Inflammatory macrophage treated with lipopolysaccharide for 4 hours (primary cell): Measurements from ENCODE around the gene TIMP3.

Experiments used
- DNase-seq: peaks from one replicate; pipeline ENCODE4 v3.0.0-alpha.2; 2020

TIMP3 gene

DNA sequence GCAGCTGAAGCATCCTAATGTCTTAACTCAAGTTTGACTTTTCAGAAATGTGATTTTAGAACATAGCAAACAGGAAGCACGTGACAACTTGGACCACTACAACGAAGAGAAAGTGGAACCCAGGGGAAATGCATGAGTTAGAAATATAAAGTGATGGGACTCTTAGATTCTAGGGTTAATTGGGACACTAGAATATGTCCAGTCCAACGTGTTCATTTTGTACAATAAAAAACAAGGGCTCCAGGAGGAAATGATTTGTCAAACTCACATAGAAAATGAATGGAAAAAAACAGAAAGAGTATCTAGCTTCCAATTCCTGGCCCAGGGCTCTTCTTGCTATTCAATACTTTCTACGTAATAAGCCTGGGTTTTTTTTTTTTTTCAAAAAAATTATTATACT lies 30.7 kb downstream of the TIMP3 start:
- DNase-seq = no peak

DNA sequence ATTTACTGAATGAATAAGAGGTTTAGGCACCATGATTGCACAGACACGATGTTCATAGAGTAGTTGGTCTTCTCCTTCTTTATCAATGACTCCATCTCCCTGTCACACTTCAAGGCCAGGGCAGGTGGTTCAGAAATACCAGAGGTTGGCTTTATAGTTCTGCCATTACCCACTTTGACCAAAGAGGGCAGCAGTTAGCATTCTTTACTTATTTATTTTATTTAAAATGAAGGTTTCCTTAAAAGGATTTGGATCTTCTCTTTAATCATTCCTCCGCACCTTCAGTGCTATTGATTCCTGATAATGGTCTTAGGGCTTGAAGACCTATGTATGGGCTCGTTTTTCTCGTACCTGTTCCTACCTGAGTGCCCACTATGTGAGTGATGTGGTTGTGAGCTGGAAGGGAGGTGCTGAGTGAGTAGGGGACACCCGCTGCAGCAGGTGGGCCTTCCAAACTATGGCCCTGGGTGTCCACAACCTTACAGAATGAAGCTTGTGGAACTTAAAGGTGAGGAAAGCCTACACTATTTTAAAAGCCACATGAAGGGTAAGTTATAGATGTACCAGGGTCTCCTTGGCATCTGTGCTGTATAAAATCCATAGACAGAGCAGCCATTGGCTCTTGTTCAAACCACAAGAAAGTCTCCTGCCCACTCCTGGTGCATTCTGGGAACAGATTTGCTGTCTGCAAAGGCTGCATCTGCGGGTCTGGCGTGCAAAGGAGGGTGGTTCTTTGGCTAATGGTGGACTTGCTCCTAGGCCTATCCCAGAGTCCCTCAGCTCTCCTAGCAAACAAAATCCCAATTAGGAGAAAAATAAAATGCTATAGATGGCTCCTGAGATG lies 35.0 kb downstream of the TIMP3 start:
- peak; percentile 8 for DNase-seq

DNA sequence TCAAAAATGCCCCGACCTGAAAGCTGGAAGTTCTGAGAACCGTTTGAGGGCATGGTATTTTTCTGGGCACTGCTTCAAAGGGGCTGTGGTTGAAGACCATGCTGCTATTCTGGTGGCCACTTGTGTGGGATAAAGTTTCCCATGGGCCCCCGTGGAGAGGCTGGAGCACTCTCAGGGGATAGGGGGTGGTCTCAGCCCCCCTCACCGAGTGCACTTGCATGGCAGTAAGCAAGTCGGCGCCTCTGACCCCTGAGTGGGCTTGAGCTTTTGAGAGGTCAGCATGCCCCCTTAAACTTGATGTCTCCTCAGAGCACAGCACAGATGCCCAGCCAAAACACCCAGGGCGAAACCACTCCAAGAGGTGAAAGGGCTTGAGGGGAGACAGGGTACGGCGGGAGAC lies 35.6 kb downstream of the TIMP3 start:
- no peak for DNase-seq

DNA sequence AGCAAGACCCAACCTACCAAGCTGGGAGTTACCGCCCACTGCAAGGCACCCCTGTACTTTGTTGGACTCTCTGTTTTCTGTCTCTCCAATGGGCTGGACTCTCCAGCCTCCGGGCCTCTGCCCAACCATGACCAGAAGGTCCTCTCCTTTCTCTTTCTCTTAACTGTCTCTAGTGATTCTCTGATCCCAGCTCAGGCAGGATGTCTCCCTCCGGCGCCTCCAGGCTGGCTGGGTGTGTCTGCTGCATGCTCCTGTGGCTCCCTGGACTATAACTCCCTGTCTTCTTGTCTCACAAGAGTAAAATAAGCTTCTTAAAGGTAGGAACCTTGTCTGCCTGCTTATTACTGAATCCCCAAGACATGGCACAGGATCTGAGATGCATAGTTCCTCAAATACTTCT lies 36.3 kb downstream of the TIMP3 start:
- DNase-seq = no peak

DNA sequence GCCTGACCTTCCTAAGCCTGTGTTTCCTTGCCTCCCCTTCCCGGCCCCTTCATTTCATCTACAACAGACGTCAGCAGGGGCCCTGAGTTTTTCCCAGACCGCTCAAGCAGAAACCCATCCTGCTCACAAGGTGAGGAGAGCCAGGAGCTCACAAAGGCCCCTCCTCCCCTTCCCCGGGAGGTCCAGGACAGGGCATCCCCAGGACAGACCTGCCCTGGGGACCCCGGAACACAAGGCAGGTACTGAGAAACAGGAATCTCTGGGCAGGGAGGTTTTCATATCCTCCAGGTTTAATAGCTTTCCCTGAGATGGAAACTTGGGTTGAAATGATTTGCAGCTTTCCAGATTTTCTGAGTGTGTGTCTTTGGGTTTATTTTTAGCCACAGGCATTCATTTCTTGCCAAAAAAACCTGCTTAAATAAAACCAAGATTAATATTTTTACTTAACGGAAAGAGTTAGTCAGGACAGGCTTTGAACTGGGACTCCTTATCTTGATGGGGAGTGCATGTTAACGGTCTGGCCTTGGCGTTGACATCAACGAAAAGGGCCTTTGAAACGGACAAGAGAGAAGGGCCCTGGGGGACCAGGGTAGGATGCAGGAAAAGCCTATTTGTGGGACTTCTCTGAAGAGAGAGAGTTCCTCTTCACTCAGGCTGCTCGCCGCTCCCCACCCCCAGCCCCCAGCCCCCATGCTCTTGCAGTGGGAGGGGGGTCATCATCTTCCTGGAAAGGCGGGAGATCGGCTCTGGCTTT lies 38.5 kb downstream of the TIMP3 start:
- no peak for DNase-seq

DNA sequence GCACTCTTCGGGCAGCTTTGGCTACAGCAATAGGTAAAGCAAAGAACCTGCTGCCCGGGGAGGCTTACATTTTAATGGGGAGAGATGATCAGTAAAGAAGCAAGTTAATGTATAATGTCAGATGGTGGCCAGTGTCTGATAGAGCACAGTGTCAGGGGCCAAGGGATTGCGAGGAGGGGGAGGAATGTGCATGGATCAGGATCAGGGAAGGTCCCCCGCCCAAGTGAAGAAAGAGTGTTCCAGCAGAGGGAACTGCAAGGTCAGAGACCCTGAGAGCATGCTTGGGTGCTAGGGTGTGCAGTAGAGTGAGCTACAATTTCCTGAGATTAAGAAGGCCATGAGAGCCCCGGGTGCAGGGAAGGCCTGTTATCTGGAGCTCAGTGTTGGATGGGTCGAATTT lies 39.7 kb downstream of the TIMP3 start:
- DNase-seq = no peak

DNA sequence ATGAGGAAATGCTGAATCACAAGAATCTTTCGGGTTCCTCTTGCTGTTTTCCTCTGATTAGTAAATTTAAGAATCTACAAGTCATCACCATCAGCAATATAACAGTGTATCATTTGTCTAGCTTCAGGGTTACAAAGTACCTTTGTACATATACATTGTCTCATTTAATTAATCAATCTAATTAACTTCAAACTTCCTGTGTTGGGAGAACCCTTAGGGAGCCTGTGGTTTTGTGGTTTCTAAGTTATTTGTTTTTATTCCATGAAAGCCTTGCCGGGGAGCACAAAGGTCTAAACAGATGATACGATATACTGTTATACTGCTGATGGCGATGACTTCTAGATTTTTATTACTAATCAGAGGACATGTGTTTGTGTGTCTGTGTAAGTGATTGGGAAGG lies 41.0 kb downstream of the TIMP3 start:
- no peak for DNase-seq

DNA sequence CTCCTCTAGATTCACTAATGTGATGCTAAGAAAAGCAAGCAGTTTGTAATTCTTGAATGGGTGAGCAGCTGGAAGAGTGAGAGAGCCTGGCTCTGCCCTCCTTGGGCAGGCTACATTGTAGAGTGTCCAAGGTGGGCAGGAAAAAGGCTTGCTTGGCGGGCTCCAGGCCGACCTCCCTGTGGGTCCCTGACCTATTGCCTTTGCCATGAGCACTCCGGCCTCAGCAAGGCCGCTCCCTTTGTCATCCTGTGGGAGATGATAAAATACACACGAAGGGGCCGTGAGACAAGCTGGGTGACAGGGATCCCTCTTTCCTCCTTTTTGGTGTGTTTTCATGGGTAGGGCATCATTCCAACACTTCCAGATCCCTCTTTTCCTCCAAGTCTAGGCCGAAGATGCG lies 41.8 kb downstream of the TIMP3 start:
- DNase-seq = no peak

DNA sequence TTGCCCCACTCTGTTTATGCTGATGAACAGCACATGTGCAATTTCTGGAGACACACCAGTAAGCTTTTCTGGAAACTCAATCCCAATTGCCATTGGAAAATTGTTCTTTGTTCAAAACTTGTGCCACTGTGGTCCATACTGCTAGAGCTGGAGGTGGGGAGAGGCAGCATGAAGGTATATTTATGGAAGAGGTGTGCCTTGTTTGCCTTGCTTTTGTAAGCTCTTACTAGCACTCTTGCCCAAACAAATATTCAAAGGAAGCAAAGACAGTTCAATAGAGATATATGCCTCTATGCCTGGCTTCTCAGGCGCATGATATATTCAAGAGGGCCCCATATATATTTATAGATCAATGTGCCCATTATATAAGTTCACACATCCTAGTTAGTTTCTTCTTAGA lies 42.7 kb downstream of the TIMP3 start:
- DNase-seq = no peak

DNA sequence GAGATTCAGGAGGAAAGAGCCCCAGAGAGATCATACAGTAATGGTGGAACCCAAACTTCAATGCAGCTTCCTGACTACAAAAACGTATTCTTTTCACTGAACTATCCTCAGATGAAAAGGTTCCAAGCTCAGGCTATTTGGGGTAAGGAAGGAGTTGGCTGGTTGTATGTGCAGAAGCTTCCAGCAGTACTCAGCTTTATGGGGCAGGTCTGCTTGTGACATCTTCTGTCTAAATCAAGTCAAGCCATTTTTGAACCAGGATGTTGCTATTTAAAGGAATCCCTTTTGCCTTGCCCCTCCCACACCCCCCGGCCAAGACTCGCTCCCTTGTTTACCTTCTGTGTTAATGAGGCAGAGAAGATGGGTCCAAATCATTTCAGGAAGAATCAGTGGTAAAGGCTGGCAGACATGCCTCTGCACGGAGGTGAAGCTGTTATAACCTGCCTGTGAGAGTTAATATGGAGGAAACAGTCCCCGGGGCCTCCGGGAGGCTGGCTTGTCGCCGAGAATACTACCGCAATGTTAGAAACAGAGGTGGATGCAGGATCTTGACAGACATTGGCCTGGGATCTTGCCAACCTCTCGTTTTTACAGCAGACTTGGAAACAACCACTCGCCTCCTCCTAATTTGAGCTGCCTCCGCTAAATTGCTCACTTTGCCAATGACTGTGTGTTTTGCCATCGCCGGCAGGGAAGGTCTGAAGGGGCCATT lies 45.4 kb downstream of the TIMP3 start:
- DNase-seq = no peak

DNA sequence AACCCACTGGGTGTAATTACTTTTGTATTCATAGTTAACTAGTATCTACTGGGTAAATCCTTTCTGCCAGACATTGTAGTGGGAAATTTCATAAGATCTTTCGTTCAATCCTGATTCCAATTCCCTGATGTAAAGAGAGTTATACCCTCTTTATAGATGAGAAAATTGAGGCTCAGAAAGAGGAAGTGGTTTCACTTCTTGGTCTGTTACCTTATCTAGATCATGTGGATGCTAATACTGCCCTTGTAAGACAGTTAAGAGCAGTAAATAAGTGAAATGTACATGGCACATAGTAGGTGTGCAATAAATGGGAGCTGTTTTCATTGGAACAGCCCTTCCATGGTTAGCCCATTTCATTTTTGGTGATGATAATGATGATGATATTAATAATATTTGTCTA lies 46.7 kb downstream of the TIMP3 start:
- DNase-seq = no peak

DNA sequence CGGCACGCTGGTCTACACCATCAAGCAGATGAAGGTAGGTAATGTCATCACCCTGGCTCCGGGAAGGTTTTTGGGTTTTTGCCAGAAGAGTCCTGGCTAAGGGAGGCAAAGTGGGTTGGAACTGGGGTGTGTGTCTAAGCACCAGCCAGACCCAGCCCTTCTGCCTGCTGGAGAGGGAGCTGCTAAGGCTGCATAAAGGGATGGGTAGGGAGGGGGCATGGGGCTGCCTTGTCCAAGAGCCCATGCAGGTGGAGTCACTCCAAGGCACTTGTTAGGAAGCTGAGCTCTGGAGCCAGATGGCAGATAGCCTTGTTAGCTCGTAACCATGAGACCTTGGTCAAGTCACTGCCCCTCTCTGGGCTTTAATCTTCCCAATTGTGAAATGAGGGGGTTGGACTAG lies 48.0 kb downstream of the TIMP3 start:
- no peak for DNase-seq

DNA sequence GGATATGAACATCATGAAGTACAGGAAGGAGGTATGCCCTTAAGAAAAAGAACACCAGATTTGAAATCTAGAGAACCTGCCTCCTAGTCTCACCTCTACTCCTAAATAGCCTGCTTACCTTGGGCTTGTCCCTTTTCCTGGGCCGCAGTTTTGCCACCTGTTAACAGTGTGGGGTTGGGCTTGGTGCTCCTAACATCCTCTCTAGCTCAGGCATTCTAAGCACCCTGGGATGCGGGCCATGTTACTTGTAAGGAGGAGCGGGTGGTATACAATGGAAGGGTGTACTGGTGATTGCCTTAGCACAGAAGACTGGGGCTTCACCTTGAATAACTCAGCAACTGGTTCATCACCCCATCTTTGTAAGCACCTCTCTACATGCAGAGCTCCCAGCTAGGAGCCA lies 48.7 kb downstream of the TIMP3 start:
- no peak for DNase-seq

DNA sequence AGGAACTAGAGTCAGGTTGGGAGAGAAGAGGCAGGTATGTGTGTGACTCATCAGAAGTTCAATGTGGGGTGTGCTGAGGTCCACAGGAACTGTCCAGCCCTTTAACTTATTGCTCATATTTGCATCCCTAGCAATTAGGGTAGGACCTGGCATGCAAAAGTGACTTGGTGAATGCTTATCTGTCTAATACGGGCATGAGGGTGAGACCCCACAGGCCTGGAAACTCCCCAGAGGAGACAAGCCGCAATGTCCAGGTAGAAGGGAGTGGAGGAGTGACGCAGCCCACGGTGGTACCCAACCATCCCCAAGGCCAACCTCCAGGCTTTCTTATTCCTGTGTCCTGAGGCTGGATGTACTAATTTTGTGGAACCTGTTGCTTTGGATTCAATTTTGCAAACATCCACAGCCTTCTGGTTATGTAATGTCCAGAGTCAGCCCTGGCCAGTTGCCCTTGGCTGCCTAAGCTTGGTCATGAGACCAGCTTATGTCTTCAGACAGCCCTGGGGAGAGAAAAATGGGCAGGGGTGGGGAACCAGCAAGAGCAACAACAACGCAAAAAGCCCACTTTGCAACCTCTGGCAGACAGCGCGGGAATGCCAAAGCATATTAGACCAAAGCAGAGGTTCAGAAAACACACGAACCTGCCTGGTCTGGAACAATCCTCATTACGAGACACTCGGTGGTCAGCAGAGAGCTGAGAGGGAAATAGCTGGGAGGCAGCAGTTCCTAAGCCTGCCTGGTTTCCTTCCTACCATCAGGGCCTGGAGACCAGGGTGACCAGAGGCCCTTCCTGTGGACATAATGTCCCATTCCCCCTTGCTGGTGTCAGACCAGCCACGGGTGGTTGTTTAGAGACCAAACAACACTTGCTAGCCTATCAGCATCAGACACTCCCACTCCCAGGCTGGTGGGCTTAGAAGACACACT lies 49.3 kb downstream of the TIMP3 start:
- DNase-seq = no peak

DNA sequence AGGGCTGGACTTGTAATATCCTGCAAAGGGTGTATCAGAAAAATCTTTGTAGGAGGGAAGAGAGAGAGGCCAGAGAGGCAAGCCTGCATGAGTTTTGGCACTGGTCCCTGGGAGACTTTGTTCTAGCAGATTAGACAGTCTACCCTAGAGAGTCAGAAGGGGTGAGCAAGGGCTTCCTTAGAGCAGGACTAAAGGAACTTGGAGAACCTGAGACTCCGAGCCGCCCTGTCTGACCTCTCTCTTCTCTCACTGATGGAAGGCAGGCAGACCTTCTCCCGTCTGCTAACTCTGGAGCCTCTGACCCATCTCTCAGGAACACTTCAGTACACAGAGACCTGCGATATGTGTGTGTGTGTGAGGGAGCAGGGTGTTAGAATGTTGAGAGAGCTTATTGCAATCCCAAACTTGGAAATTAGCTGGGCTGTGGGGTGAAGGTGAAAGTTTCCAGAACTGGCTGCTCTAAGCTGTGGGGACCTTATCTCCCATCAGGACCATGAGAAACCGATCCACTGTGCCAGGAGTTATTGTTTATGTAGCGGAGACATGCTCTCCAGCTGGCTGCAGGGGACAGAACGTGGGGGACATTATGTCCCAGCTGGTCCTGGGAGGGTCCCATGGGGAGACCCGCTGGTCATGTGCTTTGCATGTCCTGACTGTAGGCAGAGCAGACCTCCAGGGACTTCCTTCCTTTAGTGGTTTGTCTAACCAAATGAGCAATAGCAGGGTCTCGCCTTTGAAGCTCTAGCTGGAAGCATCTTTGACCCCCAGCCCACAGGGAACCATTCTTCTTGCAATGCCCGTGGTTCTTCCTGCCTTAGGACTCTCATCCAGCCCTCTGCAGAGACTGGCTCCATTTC lies 51.1 kb downstream of the TIMP3 start:
- DNase-seq = no peak

DNA sequence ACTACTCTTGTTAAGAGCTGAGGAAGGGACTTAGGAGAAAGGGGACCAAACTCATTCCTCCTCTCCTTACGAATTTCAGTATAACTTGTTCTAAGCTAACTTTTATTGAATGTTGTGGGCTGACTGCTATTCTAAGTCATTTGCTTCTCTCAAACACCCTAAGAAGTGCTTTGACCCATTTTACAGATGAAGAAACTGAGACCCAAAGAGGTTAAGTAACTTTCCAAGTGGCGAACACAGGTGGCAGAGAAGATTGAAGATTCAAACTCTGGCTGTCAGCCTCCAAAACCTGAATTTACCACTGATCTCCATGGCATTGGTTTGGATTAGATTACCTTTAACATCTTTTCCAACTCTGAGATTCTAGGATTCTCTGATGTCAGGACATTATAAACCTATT lies 52.2 kb downstream of the TIMP3 start:
- no peak for DNase-seq

DNA sequence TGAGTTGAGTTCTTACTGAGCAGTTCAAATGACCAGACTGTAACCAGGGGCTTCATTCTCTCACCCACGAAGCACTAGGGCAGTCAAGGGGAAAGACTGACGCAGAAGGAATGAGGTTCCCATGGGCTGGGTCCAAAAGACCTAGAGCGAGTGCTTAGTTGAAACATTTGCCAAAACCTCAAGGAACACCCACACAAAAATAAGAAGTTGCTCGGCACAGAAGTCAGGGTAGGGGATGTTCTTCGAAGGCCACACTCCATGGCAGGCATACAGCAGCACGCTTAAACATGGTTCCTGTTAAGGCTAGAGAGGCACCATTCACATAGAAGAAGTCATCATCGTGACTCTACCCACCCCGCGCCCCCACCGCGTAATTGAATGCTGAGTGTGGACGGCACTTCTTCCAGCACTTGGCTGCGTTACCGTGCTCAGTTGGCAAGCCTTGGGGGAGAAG lies 52.9 kb downstream of the TIMP3 start:
- DNase-seq = no peak

DNA sequence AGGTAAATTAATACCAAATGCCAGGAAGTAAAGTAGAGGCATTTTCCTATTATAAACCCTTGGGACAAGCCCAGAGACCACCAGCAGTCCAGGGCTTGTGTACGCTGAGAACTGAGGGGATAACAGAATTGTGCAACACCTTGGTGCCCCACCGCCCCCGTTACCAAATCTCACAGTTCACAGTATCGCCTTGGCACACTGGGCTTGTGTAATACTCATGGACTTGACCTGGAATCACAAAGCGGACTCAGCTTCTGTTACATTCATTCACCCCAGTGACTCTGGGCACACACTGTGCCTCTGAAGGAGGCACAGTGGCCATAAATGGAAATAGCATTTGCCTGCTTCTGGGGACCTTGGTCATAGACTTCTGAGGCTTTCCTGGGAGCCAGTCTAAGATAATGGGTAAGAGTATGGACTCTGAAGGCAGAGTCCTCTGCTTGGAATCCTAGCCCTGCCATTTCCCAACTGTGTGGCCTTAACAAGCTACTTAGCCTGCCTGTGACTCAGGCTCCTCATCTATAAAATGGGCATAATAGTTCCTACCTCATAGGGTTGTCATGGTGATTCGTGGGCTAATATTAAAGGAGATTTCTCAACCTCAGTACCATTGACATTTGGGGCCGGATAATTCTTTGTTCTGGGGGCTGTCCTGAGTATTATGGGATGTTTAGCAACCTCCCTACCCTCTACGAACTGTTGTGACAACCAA lies 53.7 kb downstream of the TIMP3 start:
- DNase-seq = no peak

DNA sequence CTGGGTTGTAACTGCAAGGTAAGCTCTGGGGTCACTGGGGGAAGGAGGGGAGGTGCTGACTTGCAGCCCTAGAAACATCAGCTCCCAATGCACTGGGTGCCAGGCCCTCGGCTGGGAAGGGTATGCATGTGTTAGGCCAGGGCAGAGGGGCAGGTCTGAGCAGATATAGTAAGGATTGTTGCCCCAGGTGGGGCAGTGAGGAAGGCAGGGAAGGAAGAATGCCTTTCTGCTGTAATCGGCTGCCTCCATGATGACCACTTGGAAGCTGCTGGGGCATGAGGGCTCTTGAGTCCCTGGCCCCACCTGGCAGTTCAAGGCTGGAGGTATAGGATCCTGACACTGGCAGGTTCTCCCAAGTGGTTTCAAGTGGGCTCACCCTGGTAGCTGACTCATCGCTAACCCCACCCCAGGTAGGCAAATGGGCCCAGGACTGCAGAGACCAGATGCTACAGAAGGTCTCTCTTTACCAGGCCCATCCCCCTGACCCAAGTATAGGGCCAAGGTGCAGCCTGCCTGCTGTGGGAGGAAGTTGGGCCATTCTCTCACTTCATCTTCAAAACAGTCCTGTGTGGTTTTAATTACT lies 56.7 kb downstream of the TIMP3 start:
- no peak for DNase-seq

DNA sequence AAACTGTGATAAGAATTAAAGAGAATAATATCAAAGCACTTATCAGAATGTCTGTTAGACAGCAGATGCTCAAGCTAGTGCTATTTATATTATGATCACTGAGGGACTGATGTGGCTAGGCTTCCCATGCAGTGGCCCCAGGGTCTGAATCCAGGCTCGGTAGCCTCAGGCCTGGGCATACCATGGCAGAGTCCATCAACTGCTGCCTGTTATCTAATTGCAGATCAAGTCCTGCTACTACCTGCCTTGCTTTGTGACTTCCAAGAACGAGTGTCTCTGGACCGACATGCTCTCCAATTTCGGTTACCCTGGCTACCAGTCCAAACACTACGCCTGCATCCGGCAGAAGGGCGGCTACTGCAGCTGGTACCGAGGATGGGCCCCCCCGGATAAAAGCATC lies 57.5 kb downstream of the TIMP3 start:
- no peak for DNase-seq

DNA sequence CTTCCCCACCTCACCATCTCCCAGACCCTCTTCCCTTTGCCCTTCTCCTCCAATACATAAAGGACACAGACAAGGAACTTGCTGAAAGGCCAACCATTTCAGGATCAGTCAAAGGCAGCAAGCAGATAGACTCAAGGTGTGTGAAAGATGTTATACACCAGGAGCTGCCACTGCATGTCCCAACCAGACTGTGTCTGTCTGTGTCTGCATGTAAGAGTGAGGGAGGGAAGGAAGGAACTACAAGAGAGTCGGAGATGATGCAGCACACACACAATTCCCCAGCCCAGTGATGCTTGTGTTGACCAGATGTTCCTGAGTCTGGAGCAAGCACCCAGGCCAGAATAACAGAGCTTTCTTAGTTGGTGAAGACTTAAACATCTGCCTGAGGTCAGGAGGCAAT lies 58.2 kb downstream of the TIMP3 start:
- DNase-seq = no peak
